ENCODE measurements around the gene RPS24. TPM values are rescaled to one million over a fixed set of nuclear protein-coding genes. Genes with fewer than 3 reads are reported as not detected.

Gene RPS24
- total and polyA plus RNA-seq, 10 of the 15 experiments (the other 5 are each of a cell fraction or from before 2014, with no cell fraction given): 1,343 to 7,285 (median 2,230) TPM

GRCh38 chr10:78038105-78038504 lies 4.4 kb downstream of the RPS24 start:
- ATAC-seq (no peak), DNase-seq (ENCODE audit: low read depth, low spot score) (no peak), FAIRE-seq (no peak)
- H3K4me1 ChIP-seq (ENCODE audit: control insufficient read depth, insufficient read depth, low read length): peaks cover 7% of the 10 kb centered on the region
- H3K36me3 ChIP-seq (ENCODE audit: control insufficient read depth in 2 of 2, insufficient read depth in 2 of 2, low read length in 1 of 2): peaks cover 40 to 57% of the 10 kb centered on the region in 2 experiments
- POLR2A ChIA-PET: no interaction called here
- RAD21 ChIA-PET (ENCODE audit: unreplicated experiment): no interaction called here
- H4K20me1 ChIP-seq (ENCODE audit: control insufficient read depth, insufficient read depth): peaks cover 30% of the 10 kb centered on the region
- CTCF ChIA-PET: interaction anchor here (3.6 kb wide), 1 partner anchor 8 kb away, joined by 25 read pairs; no protein-coding TSS in a partner anchor
- in situ Hi-C loops (cut with MboI): no loop called here
- 53% methylated on average over 2 of the region's 2 CpGs for WGBS (ENCODE audit: insufficient coverage, insufficient replicate concordance, low lambda C conversion rate, missing lambda C conversion rate)
- peak overlapping the region; percentile 9; the same call in 1 of the 2 replicates for H3K4me3 ChIP-seq
- BruUV-seq (replicated peaks): no TSS peak
- SMC1A ChIA-PET (ENCODE audit: uncharacterized antibody, unreplicated experiment): interaction anchor here (3.1 kb wide), 1 partner anchor 8 kb away, joined by 16 read pairs; no protein-coding TSS in a partner anchor
- H3K9ac ChIP-seq (ENCODE audit: control insufficient read depth, insufficient read depth, low read length): no peak overlapping the region
- no peak overlapping the region for H3K27ac ChIP-seq (ENCODE audit: control insufficient read depth, insufficient read depth)
- H3K9me3 ChIP-seq (replicated peaks; ENCODE audit: control insufficient read depth, insufficient read depth, low read length): no peaks in the 10 kb centered on the region
- 0 out of 2 replicates have a peak overlapping the region, but pooled peaks have one; percentile 23 for H3K4me2 ChIP-seq (ENCODE audit: control insufficient read depth, insufficient read depth)
- peaks cover 66% of the 10 kb centered on the region for H3K79me2 ChIP-seq (ENCODE audit: control insufficient read depth, insufficient read depth, low read length)
- intact Hi-C loops (cut with micrococcal nuclease; ENCODE audit: unreplicated experiment): no loop called here
- H3K27me3 ChIP-seq (replicated peaks in 1 of 2; ENCODE audit: control insufficient read depth in 2 of 2, insufficient read depth in 2 of 2, low read length in 1 of 2): no peaks in the 10 kb centered on the region
- H2AFZ ChIP-seq (ENCODE audit: control insufficient read depth, low read depth, low read length): no peak overlapping the region
- TF ChIP-seq GABPA (IDR thresholded peaks at IDR 0.05; ENCODE audit: low read depth) (no peak), ZSCAN29 (IDR thresholded peaks at IDR 0.05) (no peak), SUZ12 (IDR thresholded peaks at IDR 0.05; ENCODE audit: unreplicated experiment) (no peak), ESRRA (IDR thresholded peaks at IDR 0.05; ENCODE audit: low read length) (no peak), IKZF2 (IDR thresholded peaks at IDR 0.05) (no peak), SMAD5 (IDR thresholded peaks at IDR 0.05; ENCODE audit: low read depth) (no peak), EP300 (IDR thresholded peaks at IDR 0.05; ENCODE audit: borderline replicate concordance in 1 of 2, control insufficient read depth in 1 of 2, low read depth in 2 of 2, low read length in 2 of 2) (no peak), SREBF2 (IDR thresholded peaks at IDR 0.05; ENCODE audit: low read length) (no peak), BRCA1 (IDR thresholded peaks at IDR 0.05; ENCODE audit: low read depth, low read length) (no peak), NR2F1 (conservative IDR thresholded peaks at IDR 0.05) (no peak), MYC (IDR thresholded peaks at IDR 0.05; ENCODE audit: insufficient read depth, insufficient read length, insufficient replicate concordance, low read length, severe bottlenecking) (no peak), MXI1 (IDR thresholded peaks at IDR 0.05; ENCODE audit: low read depth, low read length) (no peak), USF1 (IDR thresholded peaks at IDR 0.05; ENCODE audit: borderline replicate concordance, extremely low read length, insufficient read depth, low read depth, low read length) (no peak), POU2F2 (IDR thresholded peaks at IDR 0.05; ENCODE audit: borderline replicate concordance, low read depth, low read length) (no peak), NRF1 (conservative IDR thresholded peaks at IDR 0.05; ENCODE audit: low read depth, low read length) (no peak)
- TF ChIP-seq, protein P1, sequence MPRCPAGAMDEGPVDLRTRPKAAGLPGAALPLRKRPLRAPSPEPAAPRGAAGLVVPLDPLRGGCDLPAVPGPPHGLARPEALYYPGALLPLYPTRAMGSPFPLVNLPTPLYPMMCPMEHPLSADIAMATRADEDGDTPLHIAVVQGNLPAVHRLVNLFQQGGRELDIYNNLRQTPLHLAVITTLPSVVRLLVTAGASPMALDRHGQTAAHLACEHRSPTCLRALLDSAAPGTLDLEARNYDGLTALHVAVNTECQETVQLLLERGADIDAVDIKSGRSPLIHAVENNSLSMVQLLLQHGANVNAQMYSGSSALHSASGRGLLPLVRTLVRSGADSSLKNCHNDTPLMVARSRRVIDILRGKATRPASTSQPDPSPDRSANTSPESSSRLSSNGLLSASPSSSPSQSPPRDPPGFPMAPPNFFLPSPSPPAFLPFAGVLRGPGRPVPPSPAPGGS (IDR thresholded peaks at IDR 0.05; ENCODE audit: borderline replicate concordance, insufficient read depth, low read depth, low read length, poor library complexity, severe bottlenecking): no peak
- TF ChIP-seq, protein P2, sequence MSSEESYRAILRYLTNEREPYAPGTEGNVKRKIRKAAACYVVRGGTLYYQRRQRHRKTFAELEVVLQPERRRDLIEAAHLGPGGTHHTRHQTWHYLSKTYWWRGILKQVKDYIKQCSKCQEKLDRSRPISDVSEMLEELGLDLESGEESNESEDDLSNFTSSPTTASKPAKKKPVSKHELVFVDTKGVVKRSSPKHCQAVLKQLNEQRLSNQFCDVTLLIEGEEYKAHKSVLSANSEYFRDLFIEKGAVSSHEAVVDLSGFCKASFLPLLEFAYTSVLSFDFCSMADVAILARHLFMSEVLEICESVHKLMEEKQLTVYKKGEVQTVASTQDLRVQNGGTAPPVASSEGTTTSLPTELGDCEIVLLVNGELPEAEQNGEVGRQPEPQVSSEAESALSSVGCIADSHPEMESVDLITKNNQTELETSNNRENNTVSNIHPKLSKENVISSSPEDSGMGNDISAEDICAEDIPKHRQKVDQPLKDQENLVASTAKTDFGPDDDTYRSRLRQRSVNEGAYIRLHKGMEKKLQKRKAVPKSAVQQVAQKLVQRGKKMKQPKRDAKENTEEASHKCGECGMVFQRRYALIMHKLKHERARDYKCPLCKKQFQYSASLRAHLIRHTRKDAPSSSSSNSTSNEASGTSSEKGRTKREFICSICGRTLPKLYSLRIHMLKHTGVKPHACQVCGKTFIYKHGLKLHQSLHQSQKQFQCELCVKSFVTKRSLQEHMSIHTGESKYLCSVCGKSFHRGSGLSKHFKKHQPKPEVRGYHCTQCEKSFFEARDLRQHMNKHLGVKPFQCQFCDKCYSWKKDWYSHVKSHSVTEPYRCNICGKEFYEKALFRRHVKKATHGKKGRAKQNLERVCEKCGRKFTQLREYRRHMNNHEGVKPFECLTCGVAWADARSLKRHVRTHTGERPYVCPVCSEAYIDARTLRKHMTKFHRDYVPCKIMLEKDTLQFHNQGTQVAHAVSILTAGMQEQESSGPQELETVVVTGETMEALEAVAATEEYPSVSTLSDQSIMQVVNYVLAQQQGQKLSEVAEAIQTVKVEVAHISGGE (CRISPR knock-in tag; IDR thresholded peaks at IDR 0.05): no peak

Data from GM12878 (cell line).